Colonic mucosa (tissue), 4 donors: ENCODE measurements around the gene CYGB. TPM values are rescaled to one million over a fixed set of nuclear protein-coding genes. Genes with fewer than 3 reads are reported as not detected.

Experiments used
- DNase-seq: peaks from one replicate; pipeline ENCODE4 v3.0.0-alpha.2; 2020
- H3K27ac ChIP-seq: fragments of 200-600 bp; one replicate; pipeline ENCODE4 v1.8.0; 2021
- H3K27me3 ChIP-seq: fragments of 200-600 bp; one replicate; pipeline ENCODE4 v1.8.0; 2021
- H3K36me3 ChIP-seq: fragments of 200-600 bp; one replicate; pipeline ENCODE4 v1.8.0; 2021
- H3K4me1 ChIP-seq: fragments of 200-600 bp; one replicate; pipeline ENCODE4 v1.8.0; 2021; ENCODE audit warnings: mild to moderate bottlenecking
- H3K4me3 ChIP-seq: fragments of 200-600 bp; one replicate; pipeline ENCODE4 v1.8.0; 2021
- H3K9ac ChIP-seq, 2 donors: one replicate each; pipeline ENCODE4 v1.7.0; 2013; ENCODE audit warnings: control low read depth in 2 of 2, low read depth in 2 of 2, low read length in 2 of 2
- H3K9me3 ChIP-seq: fragments of 200-600 bp; one replicate; pipeline ENCODE4 v1.8.0; 2021
- CTCF ChIP-seq: fragments of 200-600 bp; IDR thresholded peaks from one replicate; pipeline ENCODE4 v1.8.0; 2022; ENCODE audit warnings: antibody characterized with exemption, mild to moderate bottlenecking
- intact Hi-C: fragments of 100-400 bp; cut with DNase I; formaldehyde crosslinking; loops from one replicate; pipeline ENCODE4 v1.14.1; 2022
- total RNA-seq, 2 donors: library from RNA; stranded (reverse); fragmentation: NEBNext Ultra II Directional in 1 of 2; extraction: Animal tissue kit (Norgen Biotek cat#: 25700) in 1 of 2; gene quantifications; one replicate each; pipeline ENCODE4 v1.2.1, GENCODE V29; 2021
- donor health status: healthy.
- donor health status: DM: no; HTN: no; CAD: no.
- donor health status: DM: no; HTN: no; CAD: no.

Gene CYGB
- total RNA-seq, 2 donors from 2014 or later, result 4.7 to 9.9 TPM

GRCh38 chr17:76493505-76494167, 43.9 kb downstream of the CYGB start:
- no peak for TF ChIP-seq CTCF
- H3K4me3 ChIP-seq, result no peak overlapping the region
- no peaks in the 10 kb centered on the region for H3K36me3 ChIP-seq
- no peaks in the 10 kb centered on the region for H3K9me3 ChIP-seq
- intact Hi-C loops, result no loop called here
- H3K4me1 ChIP-seq, result peaks cover 40% of the 10 kb centered on the region
- H3K27me3 ChIP-seq, result no peaks in the 10 kb centered on the region
- H3K9ac ChIP-seq, result peak overlapping the region; percentile 20 to 82
- DNase-seq, result no peak
- peak overlapping the region; percentile 72 for H3K27ac ChIP-seq

GRCh38 chr17:76492989-76493501, 44.5 kb downstream of the CYGB start:
- no peak for TF ChIP-seq CTCF
- H3K27ac ChIP-seq, result peak overlapping the region; percentile 72
- H3K9me3 ChIP-seq, result no peaks in the 10 kb centered on the region
- peak; percentile 65 for DNase-seq
- H3K36me3 ChIP-seq, result no peaks in the 10 kb centered on the region
- H3K9ac ChIP-seq, result peak overlapping the region; percentile 58 to 82
- no peaks in the 10 kb centered on the region for H3K27me3 ChIP-seq
- H3K4me3 ChIP-seq, result peak overlapping the region; percentile 25
- intact Hi-C loops, result no loop called here
- peaks cover 36% of the 10 kb centered on the region for H3K4me1 ChIP-seq

GRCh38 chr17:76492123-76492988, 45.2 kb downstream of the CYGB start:
- no peaks in the 10 kb centered on the region for H3K27me3 ChIP-seq
- peak overlapping the region; percentile 58 to 82 for H3K9ac ChIP-seq
- peak overlapping the region; percentile 25 for H3K4me3 ChIP-seq
- DNase-seq, result peak; percentile 76
- intact Hi-C loops, result no loop called here
- H3K4me1 ChIP-seq, result peaks cover 32% of the 10 kb centered on the region
- no peak for TF ChIP-seq CTCF
- no peaks in the 10 kb centered on the region for H3K9me3 ChIP-seq
- H3K27ac ChIP-seq, result peak overlapping the region; percentile 72
- H3K36me3 ChIP-seq, result no peaks in the 10 kb centered on the region

GRCh38 chr17:76491271-76492122, 46.0 kb downstream of the CYGB start:
- Histone ChIP-seq H3K36me3 (no peaks in the 10 kb centered on the region), H3K4me1 (peaks cover 32% of the 10 kb centered on the region)

More at GRCh38 chr17:76491271-76492122, 46.0 kb downstream of the CYGB start:
- intact Hi-C loops, result no loop called here
- no peaks in the 10 kb centered on the region for H3K9me3 ChIP-seq
- no peaks in the 10 kb centered on the region for H3K27me3 ChIP-seq
- no peak for TF ChIP-seq CTCF
- peak overlapping the region; percentile 9 to 82 for H3K9ac ChIP-seq
- peak overlapping the region; percentile 72 for H3K27ac ChIP-seq
- DNase-seq, result peak; percentile 48
- no peak overlapping the region for H3K4me3 ChIP-seq
